K562 (cell line): ENCODE measurements around the gene TTC21A. TPM values are rescaled to one million over a fixed set of nuclear protein-coding genes. Genes with fewer than 3 reads are reported as not detected.

Source experiments
- BDP1 ChIP-seq: IDR thresholded peaks from 3 replicates; pipeline ENCODE4 v1.6.1; 2011; ENCODE audit not compliant: insufficient read length, insufficient read depth
- BRD9 ChIP-seq: fragments of 450-650 bp; IDR thresholded peaks from 2 replicates; pipeline ENCODE4 v1.6.1; 2018; ENCODE audit warnings: low read depth; ENCODE audit not compliant: partially characterized antibody
- EHMT2 ChIP-seq: fragments of 450-650 bp; IDR thresholded peaks from 2 replicates; pipeline ENCODE4 v1.6.1; 2018; ENCODE audit warnings: antibody characterized with exemption
- ELK1 ChIP-seq: sonication (generic); formaldehyde crosslinking; IDR thresholded peaks from 2 replicates; pipeline ENCODE4 v1.8.1; 2022; ENCODE audit warnings: missing genetic modification reagents
- GTF3C2 ChIP-seq: IDR thresholded peaks from 3 replicates; pipeline ENCODE4 v1.6.1; 2011; ENCODE audit warnings: borderline replicate concordance, mild to moderate bottlenecking, moderate library complexity; ENCODE audit not compliant: insufficient read length; ENCODE audit errors: extremely low read depth
- NFE2 ChIP-seq: IDR thresholded peaks from 2 replicates; pipeline ENCODE4 v1.6.1; 2014; ENCODE audit warnings: antibody characterized with exemption, low read depth
- POLR2B ChIP-seq: fragments of 450-650 bp; IDR thresholded peaks from 2 replicates; pipeline ENCODE4 v1.6.1; 2018; ENCODE audit warnings: low read depth; ENCODE audit not compliant: partially characterized antibody
- SNRNP70 ChIP-seq: fragments of 200-400 bp; formaldehyde crosslinking; optimal IDR thresholded peaks from 2 replicates; pipeline ENCODE3; 2017; ENCODE audit warnings: low read depth, low read length
- TAF15 ChIP-seq: fragments of 200-400 bp; formaldehyde crosslinking; IDR thresholded peaks from 2 replicates; pipeline ENCODE4 v1.6.1; 2017; ENCODE audit warnings: mild to moderate bottlenecking, low read depth, low read length, moderate library complexity
- UBTF ChIP-seq, 2 experiments: IDR thresholded peaks; 2 replicates each; pipeline ENCODE4 v1.6.1; 2012; ENCODE audit warnings: improper control_type of control experiment in 2 of 2, low read depth in 2 of 2, low read length in 2 of 2, borderline replicate concordance in 1 of 2
- VEZF1 ChIP-seq: fragments of 200-800 bp; sonication (Bioruptor generic); IDR thresholded peaks from 2 replicates; pipeline ENCODE4 v1.6.1; 2017; ENCODE audit warnings: missing genetic modification characterization, missing compliant biosample characterization
- ZBTB5 ChIP-seq: fragments of 450-650 bp; IDR thresholded peaks from 2 replicates; pipeline ENCODE4 v1.6.1; 2017; ENCODE audit warnings: antibody characterized with exemption
- ZNF124 ChIP-seq: sonication (generic); formaldehyde crosslinking; IDR thresholded peaks from 2 replicates; pipeline ENCODE4 v1.8.1; 2022; ENCODE audit warnings: missing genetic modification reagents
- ZNF282 ChIP-seq: sonication (generic); formaldehyde crosslinking; IDR thresholded peaks from 2 replicates; pipeline ENCODE4 v1.8.1; 2023; ENCODE audit warnings: missing genetic modification reagents
- ZNF354B ChIP-seq: fragments of 250-450 bp; sonication (Bioruptor Pico); IDR thresholded peaks from 2 replicates; pipeline ENCODE4 v1.4.0; 2020
- ZNF668 ChIP-seq: fragments of 250-450 bp; sonication (Bioruptor Pico); IDR thresholded peaks from 2 replicates; pipeline ENCODE4 v1.8.0; 2022; ENCODE audit warnings: mild to moderate bottlenecking, inconsistent platforms
- polyA plus RNA-seq, 8 experiments: library from polyadenylated mRNA; depleted of rRNA in 4 of 8; stranded (reverse) in 5 of 8; unstranded in 3 of 8; fragments of >200 nt; fragmentation: Nextera tagmentation in 2 of 8; fragmentation: Illumina TruSeq in 1 of 8; extraction: Ambion mirVana in 2 of 8; extraction: Trizol in 1 of 8; gene quantifications; 2 replicates each; pipeline versions ENCODE4 v1.2.1 to v1.2.3, GENCODE V29; 2011 to 2014; ENCODE audit warnings: inconsistent platforms in 1 of 8, missing spikeins in 1 of 8
- total RNA-seq, 7 experiments: library from RNA; depleted of rRNA in 6 of 7; stranded (reverse); fragments of >200 nt in 6 of 7; fragmentation: Illumina TruSeq in 2 of 7; extraction: Trizol in 2 of 7; gene quantifications; 2 replicates each; pipeline versions ENCODE4 v1.2.1 to v1.2.3, GENCODE V29; 2011 to 2021; ENCODE audit warnings: low replicate concordance in 1 of 7

The TTC21A gene
- total and polyA plus RNA-seq, 9 of the 15 experiments (the other 6 are each of a cell fraction or from before 2014, with no cell fraction given) = 0.22 to 1.4 (median 0.70) TPM

- TF ChIP-seq ZBTB5 (no peak), EHMT2 (no peak), SNRNP70 (no peak), BDP1 (no peak), POLR2B (no peak), ZNF124 (CRISPR knock-in tag) (no peak), TAF15 (no peak), UBTF (IDR thresholded peaks at IDR 0.05; ENCODE audit: borderline replicate concordance in 1 of 2, low read depth in 2 of 2, low read length in 2 of 2) (peak in 1 of 2 experiments; percentile 72; a peak in 1 of 4 replicates), ZNF668 (no peak), BRD9 (no peak), ZNF282 (CRISPR knock-in tag) (no peak), ELK1 (CRISPR knock-in tag) (no peak), ZNF354B (CRISPR knock-in tag) (no peak), NFE2 (no peak), VEZF1 (CRISPR knock-in tag) (peak; percentile 95), GTF3C2 (no peak)
Observed at GRCh38 chr3:39180546-39181346, 73.3 kb downstream of the TTC21A start (continued).
